Thyroid gland (tissue), 4 donors: ENCODE results near the gene PNPLA3. TPM values are rescaled to one million over a fixed set of nuclear protein-coding genes. Genes with fewer than 3 reads are reported as not detected.

Experiments used
- DNase-seq, 2 donors: peaks; one replicate each; pipeline ENCODE4 v3.0.0-alpha.2; 2019
- H3K27ac ChIP-seq, 3 donors: fragments of 200-600 bp; sonication (generic); 1 replicate in 2 of 3; 2 replicates in 1 of 3; pipeline ENCODE4 v1.5.1; 2016 to 2019; ENCODE audit warnings: mild to moderate bottlenecking in 1 of 3, moderate library complexity in 1 of 3
- H3K27me3 ChIP-seq: fragments of 200-600 bp; sonication (generic); one replicate; pipeline ENCODE4 v1.5.1; 2019
- H3K36me3 ChIP-seq, 2 donors: fragments of 200-600 bp; sonication (generic); one replicate each; pipeline ENCODE4 v1.5.1; 2016 to 2019
- H3K4me1 ChIP-seq, 2 donors: fragments of 200-600 bp; sonication (generic); one replicate each; pipeline ENCODE4 v1.5.1; 2017 to 2019
- H3K4me3 ChIP-seq, 3 donors: fragments of 200-600 bp; sonication (generic); replicated peaks in 1 of 3; 1 replicate in 2 of 3; 2 replicates in 1 of 3; pipeline ENCODE4 v1.5.1; 2016; ENCODE audit warnings: mild to moderate bottlenecking in 1 of 3
- H3K9me3 ChIP-seq: fragments of 200-600 bp; sonication (generic); one replicate; pipeline ENCODE4 v1.5.1; 2017
- POLR2A ChIP-seq, 2 donors: fragments of 450-650 bp; IDR thresholded peaks; one replicate each; pipeline ENCODE4 v1.6.1; 2017; ENCODE audit warnings: antibody characterized with exemption in 2 of 2, mild to moderate bottlenecking in 2 of 2, moderate library complexity in 1 of 2
- WGBS, 2 donors: methylation state at CpG; one replicate each; pipeline ENCODE4 v1.1.5; 2017; 5-methylcytosine and 5-hydroxymethylcytosine counted together
- intact Hi-C: fragments of 100-400 bp; cut with DNase I; formaldehyde crosslinking; loops from one replicate; pipeline ENCODE4 v1.15.1; 2023
- total RNA-seq, 4 donors: library from RNA; depleted of rRNA; stranded (reverse); fragments of >200 nt; gene quantifications; one replicate each; pipeline ENCODE4 v1.2.3, GENCODE V29; 2016
- TF ChIP-seq, protein P1 (sequence below), 6 experiments: fragments of 200-600 bp in 3 of 6; fragments of 450-650 bp in 3 of 6; sonication (generic) in 3 of 6; IDR thresholded peaks; one replicate each; pipeline ENCODE4 v1.5.1; 2016 to 2019; ENCODE audit warnings: antibody characterized with exemption in 6 of 6, mild to moderate bottlenecking in 2 of 6, inconsistent platforms in 1 of 6, moderate library complexity in 1 of 6

Gene PNPLA3
- total RNA-seq, 4 donors from 2014 or later, result 0.11 to 0.13 TPM; not detected in 2

- no peaks in the 10 kb centered on the region for H3K9me3 ChIP-seq
- H3K27me3 ChIP-seq, result no peaks in the 10 kb centered on the region
- TF ChIP-seq, protein P1, sequence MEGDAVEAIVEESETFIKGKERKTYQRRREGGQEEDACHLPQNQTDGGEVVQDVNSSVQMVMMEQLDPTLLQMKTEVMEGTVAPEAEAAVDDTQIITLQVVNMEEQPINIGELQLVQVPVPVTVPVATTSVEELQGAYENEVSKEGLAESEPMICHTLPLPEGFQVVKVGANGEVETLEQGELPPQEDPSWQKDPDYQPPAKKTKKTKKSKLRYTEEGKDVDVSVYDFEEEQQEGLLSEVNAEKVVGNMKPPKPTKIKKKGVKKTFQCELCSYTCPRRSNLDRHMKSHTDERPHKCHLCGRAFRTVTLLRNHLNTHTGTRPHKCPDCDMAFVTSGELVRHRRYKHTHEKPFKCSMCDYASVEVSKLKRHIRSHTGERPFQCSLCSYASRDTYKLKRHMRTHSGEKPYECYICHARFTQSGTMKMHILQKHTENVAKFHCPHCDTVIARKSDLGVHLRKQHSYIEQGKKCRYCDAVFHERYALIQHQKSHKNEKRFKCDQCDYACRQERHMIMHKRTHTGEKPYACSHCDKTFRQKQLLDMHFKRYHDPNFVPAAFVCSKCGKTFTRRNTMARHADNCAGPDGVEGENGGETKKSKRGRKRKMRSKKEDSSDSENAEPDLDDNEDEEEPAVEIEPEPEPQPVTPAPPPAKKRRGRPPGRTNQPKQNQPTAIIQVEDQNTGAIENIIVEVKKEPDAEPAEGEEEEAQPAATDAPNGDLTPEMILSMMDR (IDR thresholded peaks at IDR 0.05), result no peak
- TF ChIP-seq POLR2A (IDR thresholded peaks at IDR 0.05), result no peak
- no peak for DNase-seq
- no peak overlapping the region for H3K4me3 ChIP-seq
- intact Hi-C loops, result no loop called here
- no peak overlapping the region for H3K27ac ChIP-seq
- H3K36me3 ChIP-seq, result peaks cover 21 to 59% of the 10 kb centered on the region in 2 donors
- 84 to 94% methylated on average over 12 of the region's 12 CpGs for WGBS, 2 donors
- H3K4me1 ChIP-seq, result no peaks in the 10 kb centered on the region
Observed at GRCh38 chr22:43985532-43985931, 61.9 kb downstream of the PNPLA3 start.

- intact Hi-C loops, result no loop called here
- peak; percentile 21 to 27 for DNase-seq
- Histone ChIP-seq H3K9me3 (no peaks in the 10 kb centered on the region), H3K27ac (no peak overlapping the region), H3K27me3 (no peaks in the 10 kb centered on the region), H3K4me3 (no peak overlapping the region), H3K36me3 (peaks cover 22 to 68% of the 10 kb centered on the region in 2 donors), H3K4me1 (no peaks in the 10 kb centered on the region)
- TF ChIP-seq POLR2A (IDR thresholded peaks at IDR 0.05), result no peak
- TF ChIP-seq, protein P1 (IDR thresholded peaks at IDR 0.05), result no peak
- 38 to 44% methylated on average over 8 of the region's 8 CpGs for WGBS, 2 donors
Observed at GRCh38 chr22:43988116-43988820, 64.7 kb downstream of the PNPLA3 start.

DNA sequence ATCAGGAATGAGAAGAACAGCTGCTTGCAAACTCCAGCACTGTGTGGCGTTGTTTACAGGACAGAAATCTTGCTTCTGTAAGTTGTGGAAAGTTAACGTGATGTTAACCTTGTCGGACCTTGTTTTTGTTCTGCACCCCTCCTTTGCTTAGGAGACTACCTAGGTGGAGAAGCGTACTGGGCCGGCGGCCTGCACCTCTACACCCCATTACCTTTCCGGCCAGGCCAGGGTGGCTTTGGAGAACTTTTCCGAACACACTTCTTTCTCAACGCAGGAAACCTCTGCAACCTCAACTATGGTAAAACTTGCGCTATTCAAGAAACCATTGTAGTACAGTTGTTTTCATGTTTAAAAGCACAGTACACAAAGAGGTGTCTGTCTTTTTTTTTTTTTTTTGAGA lies 65.4 kb downstream of the PNPLA3 start:
- WGBS, 2 donors, result 94 to 95% methylated on average over 10 of the region's 10 CpGs
- Histone ChIP-seq H3K36me3 (peaks cover 22 to 61% of the 10 kb centered on the region in 2 donors), H3K4me1 (no peaks in the 10 kb centered on the region), H3K9me3 (no peaks in the 10 kb centered on the region), H3K27me3 (no peaks in the 10 kb centered on the region), H3K4me3 (no peak overlapping the region), H3K27ac (no peak overlapping the region)
- no peak for DNase-seq
- no peak for TF ChIP-seq POLR2A (IDR thresholded peaks at IDR 0.05)
- TF ChIP-seq, protein P1 (IDR thresholded peaks at IDR 0.05), result no peak
- intact Hi-C loops, result no loop called here

- Histone ChIP-seq H3K27ac (no peak overlapping the region), H3K9me3 (no peaks in the 10 kb centered on the region), H3K4me1 (no peaks in the 10 kb centered on the region), H3K36me3 (peaks cover 16 to 52% of the 10 kb centered on the region in 2 donors), H3K4me3 (no peak overlapping the region), H3K27me3 (no peaks in the 10 kb centered on the region)
- no peak for DNase-seq
- intact Hi-C loops, result loop anchor here (5.0 kb wide), 1 partner anchor 637 kb away; no protein-coding TSS in a partner anchor
- TF ChIP-seq, protein P1 (IDR thresholded peaks at IDR 0.05), result no peak
- no peak for TF ChIP-seq POLR2A (IDR thresholded peaks at IDR 0.05)
- 88 to 90% methylated on average over 12 to 13 of the region's 13 CpGs for WGBS, 2 donors
Observed at GRCh38 chr22:43990044-43990443, 66.4 kb downstream of the PNPLA3 start.

DNA sequence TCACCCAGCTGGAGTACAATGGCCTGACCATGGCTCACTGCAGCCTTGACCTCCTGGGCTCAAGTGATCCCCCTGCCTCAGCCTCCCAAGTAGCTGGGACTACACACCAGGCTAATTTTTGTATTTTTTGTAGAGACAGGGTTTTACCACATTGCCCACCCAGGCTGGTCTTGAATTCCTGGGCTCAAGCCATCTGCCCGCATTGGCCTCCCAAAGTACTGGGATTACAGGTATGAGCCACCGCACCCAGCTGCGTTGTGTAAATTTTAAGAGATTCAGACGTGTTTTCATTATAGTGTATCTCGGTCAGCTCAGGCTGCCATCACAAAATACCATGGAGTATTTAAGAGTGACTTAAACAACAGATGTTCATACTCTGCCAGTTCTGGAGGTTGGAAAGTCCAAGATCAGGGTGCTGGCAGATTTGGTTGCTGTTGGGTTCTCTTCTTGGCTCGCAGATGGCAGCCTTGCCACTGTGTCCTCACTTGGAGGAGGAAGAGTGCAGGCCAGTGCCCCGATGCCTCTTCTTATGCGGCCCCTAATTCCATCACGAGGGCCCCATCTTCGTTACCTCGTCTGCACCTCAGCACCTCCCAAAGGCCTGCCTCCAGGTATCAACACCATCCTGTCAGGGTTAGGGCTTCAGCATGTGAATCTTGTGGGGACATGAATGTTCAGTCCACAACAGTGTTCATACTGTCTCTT lies 67.9 kb downstream of the PNPLA3 start:
- H3K36me3 ChIP-seq, result peaks cover 13 to 44% of the 10 kb centered on the region in 2 donors
- WGBS, 2 donors, result 96 to 97% methylated on average over 11 of the region's 11 CpGs

More for the DNA sequence above, 67.9 kb downstream of the PNPLA3 start:
- no peak overlapping the region for H3K4me3 ChIP-seq
- DNase-seq, result no peak
- no peaks in the 10 kb centered on the region for H3K4me1 ChIP-seq
- H3K27me3 ChIP-seq, result no peaks in the 10 kb centered on the region
- no peak overlapping the region for H3K27ac ChIP-seq
- H3K9me3 ChIP-seq, result no peaks in the 10 kb centered on the region
- no peak for TF ChIP-seq POLR2A (IDR thresholded peaks at IDR 0.05)
- TF ChIP-seq, protein P1 (IDR thresholded peaks at IDR 0.05), result no peak
- intact Hi-C loops, result loop anchor here (5.0 kb wide), 1 partner anchor 636 kb away; no protein-coding TSS in a partner anchor
